ENCODE data around the gene VRK2.
"Not testable (repeated sequence)": the region's sequence is repeated elsewhere in the genome, so short reads cannot be mapped to it uniquely, and the experiment has no call there.

VRK2 gene

GRCh38 chr2:58137221-58137620, 90.6 kb downstream of the VRK2 start:
- Mint-ChIP-seq H3K27ac (no peak overlapping the region), H3K27me3 (no peaks in the 10 kb centered on the region), H3K4me1 (ENCODE audit: low read depth) (no peaks in the 10 kb centered on the region), H3K4me3 (no peak overlapping the region), H3K36me3 (ENCODE audit: low read depth) (peaks cover 44% of the 10 kb centered on the region), H3K9me3 (no peaks in the 10 kb centered on the region)
- intact Hi-C loops (cut with micrococcal nuclease): no loop called here

GRCh38 chr2:58137856-58138255, 91.2 kb downstream of the VRK2 start:
- intact Hi-C loops (cut with micrococcal nuclease): no loop called here
- H3K27me3 Mint-ChIP-seq: no peaks in the 10 kb centered on the region
- no peaks in the 10 kb centered on the region for H3K9me3 Mint-ChIP-seq
- no peak overlapping the region for H3K4me3 Mint-ChIP-seq
- no peaks in the 10 kb centered on the region for H3K4me1 Mint-ChIP-seq (ENCODE audit: low read depth)
- H3K27ac Mint-ChIP-seq: no peak overlapping the region
- H3K36me3 Mint-ChIP-seq (ENCODE audit: low read depth): peaks cover 40% of the 10 kb centered on the region

- Mint-ChIP-seq H3K27ac (no peak overlapping the region), H3K4me1 (ENCODE audit: low read depth) (no peaks in the 10 kb centered on the region), H3K9me3 (no peaks in the 10 kb centered on the region), H3K4me3 (no peak overlapping the region), H3K36me3 (ENCODE audit: low read depth) (peaks cover 40% of the 10 kb centered on the region), H3K27me3 (no peaks in the 10 kb centered on the region)
- intact Hi-C loops (cut with micrococcal nuclease): no loop called here
Measured at GRCh38 chr2:58138396-58139030, 91.9 kb downstream of the VRK2 start.

- intact Hi-C loops (cut with micrococcal nuclease): no loop called here
- no peaks in the 10 kb centered on the region for H3K27me3 Mint-ChIP-seq
- H3K4me3 Mint-ChIP-seq: no peak overlapping the region
- H3K27ac Mint-ChIP-seq: no peak overlapping the region
- H3K4me1 Mint-ChIP-seq (ENCODE audit: low read depth): no peaks in the 10 kb centered on the region
- peaks cover 45% of the 10 kb centered on the region for H3K36me3 Mint-ChIP-seq (ENCODE audit: low read depth)
- H3K9me3 Mint-ChIP-seq: no peaks in the 10 kb centered on the region
Measured at GRCh38 chr2:58140508-58141072, 94.0 kb downstream of the VRK2 start.

GRCh38 chr2:58145769-58146168, 99.2 kb downstream of the VRK2 start:
- H3K36me3 Mint-ChIP-seq (ENCODE audit: low read depth): peaks cover 54% of the 10 kb centered on the region
- H3K4me1 Mint-ChIP-seq (ENCODE audit: low read depth); H3K27me3 Mint-ChIP-seq; H3K9me3 Mint-ChIP-seq; intact Hi-C loops (cut with micrococcal nuclease); H3K4me3 Mint-ChIP-seq; H3K27ac Mint-ChIP-seq: not testable (repeated sequence)

- no peaks in the 10 kb centered on the region for H3K27me3 Mint-ChIP-seq
- H3K9me3 Mint-ChIP-seq: no peaks in the 10 kb centered on the region
- H3K27ac Mint-ChIP-seq: no peak overlapping the region
- H3K4me3 Mint-ChIP-seq: no peak overlapping the region
- no peaks in the 10 kb centered on the region for H3K4me1 Mint-ChIP-seq (ENCODE audit: low read depth)
- intact Hi-C loops (cut with micrococcal nuclease): no loop called here
- H3K36me3 Mint-ChIP-seq (ENCODE audit: low read depth): peaks cover 58% of the 10 kb centered on the region
Measured at GRCh38 chr2:58146707-58147106, 100.1 kb downstream of the VRK2 start.

GRCh38 chr2:58155160-58155778, 108.7 kb downstream of the VRK2 start:
- no peaks in the 10 kb centered on the region for H3K4me1 Mint-ChIP-seq (ENCODE audit: low read depth)
- H3K36me3 Mint-ChIP-seq (ENCODE audit: low read depth): peaks cover 47% of the 10 kb centered on the region
- intact Hi-C loops (cut with micrococcal nuclease): no loop called here
- no peaks in the 10 kb centered on the region for H3K27me3 Mint-ChIP-seq
- no peaks in the 10 kb centered on the region for H3K9me3 Mint-ChIP-seq
- no peak overlapping the region for H3K4me3 Mint-ChIP-seq
- H3K27ac Mint-ChIP-seq: no peak overlapping the region

DNA sequence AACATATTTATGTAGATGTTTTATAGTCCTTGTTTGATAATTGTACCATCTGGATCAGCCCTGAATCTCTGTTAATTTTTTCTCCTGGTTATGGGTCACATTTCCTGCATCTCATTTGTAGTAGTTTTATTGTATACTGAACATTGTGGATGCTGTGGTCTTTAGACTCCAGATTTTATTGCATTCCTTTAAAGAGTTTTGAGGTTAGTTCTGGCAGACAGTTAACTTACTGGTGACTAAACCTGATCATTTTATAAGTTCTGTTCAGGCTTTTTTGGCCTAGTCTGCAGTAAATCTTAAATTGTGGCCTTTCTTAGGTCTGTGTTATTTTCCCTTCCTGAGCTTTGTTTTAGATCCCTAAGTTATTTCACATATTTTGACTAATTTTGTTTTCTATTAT, 110.2 kb downstream of the VRK2 start:
- H3K4me3 Mint-ChIP-seq: no peak overlapping the region
- intact Hi-C loops (cut with micrococcal nuclease): no loop called here
- no peaks in the 10 kb centered on the region for H3K27me3 Mint-ChIP-seq
- H3K27ac Mint-ChIP-seq: no peak overlapping the region
- no peaks in the 10 kb centered on the region for H3K4me1 Mint-ChIP-seq (ENCODE audit: low read depth)
- peaks cover 50% of the 10 kb centered on the region for H3K36me3 Mint-ChIP-seq (ENCODE audit: low read depth)
- no peaks in the 10 kb centered on the region for H3K9me3 Mint-ChIP-seq

GRCh38 chr2:58157754-58158153, 111.1 kb downstream of the VRK2 start:
- H3K4me3 Mint-ChIP-seq: no peak overlapping the region
- no peaks in the 10 kb centered on the region for H3K4me1 Mint-ChIP-seq (ENCODE audit: low read depth)
- H3K36me3 Mint-ChIP-seq (ENCODE audit: low read depth): peaks cover 56% of the 10 kb centered on the region
- intact Hi-C loops (cut with micrococcal nuclease): no loop called here
- H3K27ac Mint-ChIP-seq: no peak overlapping the region
- no peaks in the 10 kb centered on the region for H3K27me3 Mint-ChIP-seq
- no peaks in the 10 kb centered on the region for H3K9me3 Mint-ChIP-seq

DNA sequence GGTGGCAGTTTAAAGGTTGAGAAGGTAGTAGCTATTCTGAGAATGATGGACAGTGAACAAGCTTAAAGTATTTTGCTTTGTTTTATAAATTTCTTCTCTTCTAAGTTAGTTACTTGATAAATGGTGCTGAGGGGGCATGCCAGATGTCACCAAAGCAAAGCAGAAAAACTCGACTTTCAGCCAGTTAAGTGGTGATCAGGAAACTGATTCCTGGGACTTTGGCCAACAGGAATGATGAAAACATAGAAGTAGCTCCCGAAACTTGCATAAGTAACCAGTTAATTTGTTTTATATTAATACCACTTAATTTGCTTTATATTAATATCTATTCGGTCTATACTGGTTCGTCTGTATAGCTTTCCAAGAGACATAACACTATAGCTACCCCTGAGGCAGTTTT, 111.9 kb downstream of the VRK2 start:
- peaks cover 57% of the 10 kb centered on the region for H3K36me3 Mint-ChIP-seq (ENCODE audit: low read depth)

GRCh38 chr2:58163913-58164312, 117.3 kb downstream of the VRK2 start:
- Mint-ChIP-seq H3K27me3 (no peaks in the 10 kb centered on the region), H3K9me3 (no peaks in the 10 kb centered on the region), H3K4me1 (ENCODE audit: low read depth) (no peaks in the 10 kb centered on the region), H3K27ac (no peak overlapping the region), H3K36me3 (ENCODE audit: low read depth) (peaks cover 30% of the 10 kb centered on the region), H3K4me3 (no peak overlapping the region)
- intact Hi-C loops (cut with micrococcal nuclease): no loop called here

More for the DNA sequence above, 111.9 kb downstream of the VRK2 start:
- intact Hi-C loops (cut with micrococcal nuclease): no loop called here
- no peaks in the 10 kb centered on the region for H3K9me3 Mint-ChIP-seq
- no peaks in the 10 kb centered on the region for H3K27me3 Mint-ChIP-seq
- no peak overlapping the region for H3K27ac Mint-ChIP-seq
- H3K4me3 Mint-ChIP-seq: no peak overlapping the region
- H3K4me1 Mint-ChIP-seq (ENCODE audit: low read depth): no peaks in the 10 kb centered on the region

GRCh38 chr2:58168130-58168529, 121.5 kb downstream of the VRK2 start:
- Mint-ChIP-seq H3K9me3 (peaks cover 32% of the 10 kb centered on the region), H3K36me3 (ENCODE audit: low read depth) (peaks cover 24% of the 10 kb centered on the region)
- H3K27me3 Mint-ChIP-seq; H3K27ac Mint-ChIP-seq; H3K4me1 Mint-ChIP-seq (ENCODE audit: low read depth); intact Hi-C loops (cut with micrococcal nuclease); H3K4me3 Mint-ChIP-seq: not testable (repeated sequence)

GRCh38 chr2:58169845-58170244, 123.2 kb downstream of the VRK2 start:
- H3K27ac Mint-ChIP-seq; H3K27me3 Mint-ChIP-seq; intact Hi-C loops (cut with micrococcal nuclease); H3K4me3 Mint-ChIP-seq; H3K4me1 Mint-ChIP-seq (ENCODE audit: low read depth): not testable (repeated sequence)
- Mint-ChIP-seq H3K9me3 (peaks cover 45% of the 10 kb centered on the region), H3K36me3 (ENCODE audit: low read depth) (peaks cover 29% of the 10 kb centered on the region)

DNA sequence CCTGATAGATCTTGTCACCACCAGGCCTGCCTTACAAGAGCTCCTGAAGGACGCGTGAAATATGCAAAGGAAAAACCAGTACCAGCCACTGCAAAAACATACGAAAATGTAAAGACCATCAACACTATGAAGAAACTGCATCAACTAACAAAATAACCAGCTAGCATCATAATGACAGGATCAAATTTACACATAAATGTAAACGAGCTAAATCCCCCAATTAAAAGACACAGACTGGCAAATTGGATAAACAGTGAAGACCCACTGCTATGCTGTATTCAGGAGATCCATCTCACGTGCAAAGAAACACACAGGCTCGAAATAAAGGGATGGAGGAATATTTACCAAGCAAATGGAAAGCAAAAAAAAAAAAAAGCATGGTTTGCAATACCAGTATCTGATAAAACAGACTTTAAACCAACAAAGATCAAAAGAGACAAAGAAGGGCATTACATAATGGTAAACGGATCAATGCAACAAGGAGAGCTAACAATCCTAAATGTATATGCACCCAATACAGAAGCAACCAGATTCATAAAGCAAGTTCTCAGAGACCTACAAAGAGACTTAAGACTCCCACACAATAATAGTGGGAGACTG, 123.8 kb downstream of the VRK2 start:
- H3K4me1 Mint-ChIP-seq (ENCODE audit: low read depth); H3K4me3 Mint-ChIP-seq: not testable (repeated sequence)
- H3K36me3 Mint-ChIP-seq (ENCODE audit: low read depth): peaks cover 30% of the 10 kb centered on the region

More for the DNA sequence above, 123.8 kb downstream of the VRK2 start:
- H3K27me3 Mint-ChIP-seq; H3K27ac Mint-ChIP-seq; intact Hi-C loops (cut with micrococcal nuclease): not testable (repeated sequence)
- H3K9me3 Mint-ChIP-seq: peaks cover 46% of the 10 kb centered on the region

Data from dendritic cell treated with granulocyte-macrophage colony-stimulating factor and Interleukin-4, amounts not matched to agents 40 ng/mL and 50 ng/mL, for 4 days (primary cell).